Neural cell (in vitro differentiated cells): ENCODE data around the gene SERPINE2. TPM values are rescaled to one million over a fixed set of nuclear protein-coding genes. Genes with fewer than 3 reads are reported as not detected.

ENCODE experiments used
- H2AFZ ChIP-seq: fragments of 200-600, 300-800 bp; sonication (generic), shearing (Covaris generic); 2 replicates; pipeline ENCODE4 v1.6.0; 2014; ENCODE audit warnings: low read depth, mild to moderate bottlenecking, antibody characterized with exemption, low read length, moderate library complexity
- H3F3A ChIP-seq: fragments of 200-600 bp; shearing (Covaris generic); 2 replicates; pipeline ENCODE4 v1.6.1; 2016; ENCODE audit warnings: mild to moderate bottlenecking, moderate library complexity, mixed read lengths, antibody characterized with exemption, low read length; ENCODE audit not compliant: insufficient read depth, poor library complexity, severe bottlenecking
- H3K27ac ChIP-seq: fragments of 200-600, 300-800 bp; sonication (generic), shearing (Covaris generic); 2 replicates; pipeline ENCODE4 v1.5.1; 2014; ENCODE audit warnings: mild to moderate bottlenecking, low read length, moderate library complexity
- H3K27me3 ChIP-seq: fragments of 300-800, 200-600 bp; sonication (generic), shearing (Covaris generic); 2 replicates; pipeline ENCODE4 v1.6.0; 2014; ENCODE audit warnings: mild to moderate bottlenecking, low read depth, low read length, moderate library complexity; ENCODE audit not compliant: insufficient read depth
- H3K36me3 ChIP-seq: fragments of 300-800, 200-600 bp; sonication (generic), shearing (Covaris generic); 2 replicates; pipeline ENCODE4 v1.5.1; 2014; ENCODE audit warnings: mild to moderate bottlenecking, antibody characterized with exemption, low read length, moderate library complexity; ENCODE audit not compliant: insufficient read depth
- H3K4me2 ChIP-seq: fragments of 300-800, 200-600 bp; sonication (generic), shearing (Covaris generic); 2 replicates; pipeline ENCODE4 v1.6.0; 2014; ENCODE audit warnings: mild to moderate bottlenecking, low read length
- H3K4me3 ChIP-seq: fragments of 300-800, 200-600 bp; sonication (generic), shearing (Covaris generic); 2 replicates; pipeline ENCODE4 v1.5.1; 2014; ENCODE audit warnings: mild to moderate bottlenecking, low read length, moderate library complexity
- H3K79me2 ChIP-seq: fragments of 200-600 bp; shearing (Covaris generic); replicated peaks from 2 replicates; pipeline ENCODE4 v1.6.0; 2014; ENCODE audit warnings: mild to moderate bottlenecking, low read length, moderate library complexity; ENCODE audit not compliant: insufficient read depth
- H3K9ac ChIP-seq: fragments of 300-800, 200-600 bp; sonication (generic), shearing (Covaris generic); 2 replicates; pipeline ENCODE4 v1.6.1; 2016; ENCODE audit warnings: mild to moderate bottlenecking, low read length, mixed read lengths
- H3K9me2 ChIP-seq: fragments of 200-600 bp; shearing (Covaris generic); 2 replicates; pipeline ENCODE4 v1.6.1; 2016; ENCODE audit warnings: mild to moderate bottlenecking, low read length, mixed read lengths; ENCODE audit not compliant: insufficient read depth
- H3K9me3 ChIP-seq: fragments of 200-600, 300-800 bp; sonication (generic), shearing (Covaris generic); 2 replicates; pipeline ENCODE4 v1.6.1; 2016; ENCODE audit warnings: mild to moderate bottlenecking, mixed run types, low read length, moderate library complexity, mixed read lengths
- H4K20me1 ChIP-seq: fragments of 200-600 bp; shearing (Covaris generic); 2 replicates; pipeline ENCODE4 v1.6.1; 2016; ENCODE audit warnings: mild to moderate bottlenecking, mixed run types; ENCODE audit not compliant: insufficient read depth
- EP300 ChIP-seq: fragments of 450-650 bp; conservative IDR thresholded peaks from 2 replicates; pipeline ENCODE4 v1.6.1; 2014; ENCODE audit warnings: antibody characterized with exemption, mild to moderate bottlenecking, moderate library complexity; ENCODE audit not compliant: poor library complexity, severe bottlenecking
- EZH2 ChIP-seq: fragments of 200-600, 300-800 bp; shearing (Covaris generic), sonication (generic); IDR thresholded peaks from 2 replicates; pipeline ENCODE4 v1.6.1; 2014; ENCODE audit warnings: antibody characterized with exemption, low read length, borderline replicate concordance, mild to moderate bottlenecking; ENCODE audit not compliant: insufficient read depth, poor library complexity, severe bottlenecking
- MXI1 ChIP-seq: fragments of 450-650 bp; conservative IDR thresholded peaks from 2 replicates; pipeline ENCODE4 v1.6.1; 2014; ENCODE audit warnings: antibody characterized with exemption, mild to moderate bottlenecking; ENCODE audit not compliant: poor library complexity, severe bottlenecking
- POLR2AphosphoS5 ChIP-seq: IDR thresholded peaks from 2 replicates; pipeline ENCODE4 v1.6.1; 2012
- RAD21 ChIP-seq: fragments of 450-650 bp; conservative IDR thresholded peaks from 2 replicates; pipeline ENCODE4 v1.6.1; 2014; ENCODE audit warnings: antibody characterized with exemption, mild to moderate bottlenecking, moderate library complexity
- SMC3 ChIP-seq: fragments of 450-650 bp; conservative IDR thresholded peaks from 2 replicates; pipeline ENCODE4 v1.6.1; 2014; ENCODE audit warnings: antibody characterized with exemption, mild to moderate bottlenecking, moderate library complexity; ENCODE audit not compliant: poor library complexity
- TAF1 ChIP-seq: IDR thresholded peaks from 2 replicates; pipeline ENCODE4 v1.6.1; 2012; ENCODE audit warnings: low read depth
- polyA plus RNA-seq: library from polyadenylated mRNA; depleted of rRNA; stranded (reverse); fragments of >200 nt; gene quantifications from 2 replicates; pipeline ENCODE4 v1.2.3, GENCODE V29; 2014
- TF ChIP-seq, protein P1 (sequence below): IDR thresholded peaks from 2 replicates; pipeline ENCODE4 v1.6.1; 2012; ENCODE audit warnings: borderline replicate concordance
- TF ChIP-seq, protein P2 (sequence below): fragments of 450-650 bp; IDR thresholded peaks from 2 replicates; pipeline ENCODE4 v1.5.1; 2014; ENCODE audit warnings: antibody characterized with exemption, mild to moderate bottlenecking, moderate library complexity; ENCODE audit not compliant: poor library complexity, severe bottlenecking

SERPINE2 gene
- polyA plus RNA-seq, 1 donor from 2014 or later, result 38.5 TPM

- Histone ChIP-seq H3K4me2 (no peak overlapping the region), H3K9me2 (no peaks in the 10 kb centered on the region), H3K9ac (no peak overlapping the region), H3K9me3 (no peaks in the 10 kb centered on the region), H3K27ac (no peak overlapping the region), H4K20me1 (no peaks in the 10 kb centered on the region), H2AFZ (no peak overlapping the region), H3F3A (no peaks in the 10 kb centered on the region), H3K27me3 (no peaks in the 10 kb centered on the region), H3K4me3 (no peak overlapping the region), H3K36me3 (no peaks in the 10 kb centered on the region), H3K79me2 (no peaks in the 10 kb centered on the region)
- no peak for TF ChIP-seq SMC3
- no peak for TF ChIP-seq TAF1
- TF ChIP-seq, protein P1, sequence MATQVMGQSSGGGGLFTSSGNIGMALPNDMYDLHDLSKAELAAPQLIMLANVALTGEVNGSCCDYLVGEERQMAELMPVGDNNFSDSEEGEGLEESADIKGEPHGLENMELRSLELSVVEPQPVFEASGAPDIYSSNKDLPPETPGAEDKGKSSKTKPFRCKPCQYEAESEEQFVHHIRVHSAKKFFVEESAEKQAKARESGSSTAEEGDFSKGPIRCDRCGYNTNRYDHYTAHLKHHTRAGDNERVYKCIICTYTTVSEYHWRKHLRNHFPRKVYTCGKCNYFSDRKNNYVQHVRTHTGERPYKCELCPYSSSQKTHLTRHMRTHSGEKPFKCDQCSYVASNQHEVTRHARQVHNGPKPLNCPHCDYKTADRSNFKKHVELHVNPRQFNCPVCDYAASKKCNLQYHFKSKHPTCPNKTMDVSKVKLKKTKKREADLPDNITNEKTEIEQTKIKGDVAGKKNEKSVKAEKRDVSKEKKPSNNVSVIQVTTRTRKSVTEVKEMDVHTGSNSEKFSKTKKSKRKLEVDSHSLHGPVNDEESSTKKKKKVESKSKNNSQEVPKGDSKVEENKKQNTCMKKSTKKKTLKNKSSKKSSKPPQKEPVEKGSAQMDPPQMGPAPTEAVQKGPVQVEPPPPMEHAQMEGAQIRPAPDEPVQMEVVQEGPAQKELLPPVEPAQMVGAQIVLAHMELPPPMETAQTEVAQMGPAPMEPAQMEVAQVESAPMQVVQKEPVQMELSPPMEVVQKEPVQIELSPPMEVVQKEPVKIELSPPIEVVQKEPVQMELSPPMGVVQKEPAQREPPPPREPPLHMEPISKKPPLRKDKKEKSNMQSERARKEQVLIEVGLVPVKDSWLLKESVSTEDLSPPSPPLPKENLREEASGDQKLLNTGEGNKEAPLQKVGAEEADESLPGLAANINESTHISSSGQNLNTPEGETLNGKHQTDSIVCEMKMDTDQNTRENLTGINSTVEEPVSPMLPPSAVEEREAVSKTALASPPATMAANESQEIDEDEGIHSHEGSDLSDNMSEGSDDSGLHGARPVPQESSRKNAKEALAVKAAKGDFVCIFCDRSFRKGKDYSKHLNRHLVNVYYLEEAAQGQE, result no peak
- TF ChIP-seq RAD21, result no peak
- TF ChIP-seq, protein P2, sequence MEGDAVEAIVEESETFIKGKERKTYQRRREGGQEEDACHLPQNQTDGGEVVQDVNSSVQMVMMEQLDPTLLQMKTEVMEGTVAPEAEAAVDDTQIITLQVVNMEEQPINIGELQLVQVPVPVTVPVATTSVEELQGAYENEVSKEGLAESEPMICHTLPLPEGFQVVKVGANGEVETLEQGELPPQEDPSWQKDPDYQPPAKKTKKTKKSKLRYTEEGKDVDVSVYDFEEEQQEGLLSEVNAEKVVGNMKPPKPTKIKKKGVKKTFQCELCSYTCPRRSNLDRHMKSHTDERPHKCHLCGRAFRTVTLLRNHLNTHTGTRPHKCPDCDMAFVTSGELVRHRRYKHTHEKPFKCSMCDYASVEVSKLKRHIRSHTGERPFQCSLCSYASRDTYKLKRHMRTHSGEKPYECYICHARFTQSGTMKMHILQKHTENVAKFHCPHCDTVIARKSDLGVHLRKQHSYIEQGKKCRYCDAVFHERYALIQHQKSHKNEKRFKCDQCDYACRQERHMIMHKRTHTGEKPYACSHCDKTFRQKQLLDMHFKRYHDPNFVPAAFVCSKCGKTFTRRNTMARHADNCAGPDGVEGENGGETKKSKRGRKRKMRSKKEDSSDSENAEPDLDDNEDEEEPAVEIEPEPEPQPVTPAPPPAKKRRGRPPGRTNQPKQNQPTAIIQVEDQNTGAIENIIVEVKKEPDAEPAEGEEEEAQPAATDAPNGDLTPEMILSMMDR, result no peak
- TF ChIP-seq EZH2, result no peak
- TF ChIP-seq EP300, result no peak
Observed at GRCh38 chr2:224017957-224018356, 21.1 kb downstream of the SERPINE2 start.

- H3K9me2 ChIP-seq, result no peaks in the 10 kb centered on the region
- H2AFZ ChIP-seq, result no peak overlapping the region
- no peak overlapping the region for H3K9ac ChIP-seq
- no peaks in the 10 kb centered on the region for H3F3A ChIP-seq
- TF ChIP-seq MXI1 (no peak), SMC3 (no peak), EP300 (no peak), EZH2 (no peak), TAF1 (no peak), RAD21 (no peak), POLR2AphosphoS5 (no peak)
- TF ChIP-seq, protein P2, result no peak
- TF ChIP-seq, protein P1, result no peak
- H4K20me1 ChIP-seq, result no peaks in the 10 kb centered on the region
- no peaks in the 10 kb centered on the region for H3K27me3 ChIP-seq
- H3K4me2 ChIP-seq, result no peak overlapping the region
- no peaks in the 10 kb centered on the region for H3K9me3 ChIP-seq
- H3K36me3 ChIP-seq, result no peaks in the 10 kb centered on the region
- no peak overlapping the region for H3K4me3 ChIP-seq
- no peaks in the 10 kb centered on the region for H3K79me2 ChIP-seq
- H3K27ac ChIP-seq, result no peak overlapping the region
Observed at GRCh38 chr2:224016963-224017362, 22.1 kb downstream of the SERPINE2 start.
